ENCODE results near the gene MGMT. TPM values are rescaled to one million over a fixed set of nuclear protein-coding genes. Genes with fewer than 3 reads are reported as not detected.

MGMT gene
- total RNA-seq, 4 donors from 2014 or later, result 18.4 to 30.3 (median 27.9) TPM

DNA sequence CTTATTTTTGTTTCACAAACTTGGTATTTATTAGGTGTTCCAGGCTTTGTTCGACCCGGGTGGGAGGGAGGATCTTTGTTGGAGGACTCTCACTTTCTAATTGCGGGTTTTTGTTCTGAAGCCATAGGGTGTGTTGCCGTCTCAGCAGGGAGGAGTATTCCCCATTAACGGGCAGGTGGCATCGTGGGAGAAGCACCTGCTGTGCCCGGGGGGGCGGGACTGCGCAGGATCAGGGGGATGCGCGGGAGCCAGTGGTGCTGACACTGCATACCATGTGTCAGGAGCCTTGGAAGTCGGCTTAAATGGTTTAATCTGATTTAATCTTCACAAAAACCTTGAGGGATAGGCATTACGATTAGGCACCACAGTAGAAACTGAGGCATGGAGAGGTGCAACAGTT lies 113.0 kb downstream of the MGMT start:
- H3K9me3 ChIP-seq, result peaks cover 0 to 6% (median 0%) of the 10 kb centered on the region in 4 donors
- no peaks in the 10 kb centered on the region for H3K36me3 ChIP-seq
- intact Hi-C loops (cut with DNase I), result no loop called here
- no peaks in the 10 kb centered on the region for H3K4me1 ChIP-seq
- no peak overlapping the region for H3K4me3 ChIP-seq
- TF ChIP-seq POLR2AphosphoS5 (IDR thresholded peaks at IDR 0.05) (no peak), POLR2A (IDR thresholded peaks at IDR 0.05; ENCODE audit: low read depth) (no peak), EP300 (IDR thresholded peaks at IDR 0.05) (no peak), CTCF (IDR thresholded peaks at IDR 0.05) (no peak)
- H3K27ac ChIP-seq (replicated peaks in 1 of 4), result no peak overlapping the region
- DNase-seq (ENCODE audit: extremely low spot score), result no peak
- WGBS, result 89% methylated on average over 13 of the region's 13 CpGs
- H3K27me3 ChIP-seq, result no peaks in the 10 kb centered on the region

DNA sequence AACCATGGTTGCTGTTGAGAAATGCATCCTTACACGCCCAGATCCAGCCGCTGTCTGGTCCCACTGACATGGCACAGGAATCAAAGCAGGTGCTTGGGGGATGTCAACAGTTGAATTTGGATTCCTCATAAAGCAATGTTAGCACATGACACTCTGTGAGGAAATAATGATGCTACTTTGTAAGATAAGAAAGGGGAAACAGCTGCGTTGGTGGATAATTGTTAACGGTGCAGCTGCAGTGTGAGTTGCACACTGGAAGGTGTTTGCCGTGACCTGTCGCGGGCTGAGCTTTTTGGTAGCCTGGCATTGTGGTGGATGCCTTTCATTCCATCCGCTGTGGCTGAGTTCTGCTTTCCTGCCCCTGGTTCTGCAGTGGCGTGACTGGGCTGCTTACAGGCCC lies 113.9 kb downstream of the MGMT start:
- intact Hi-C loops (cut with DNase I), result no loop called here
- no peaks in the 10 kb centered on the region for H3K27me3 ChIP-seq
- H3K4me3 ChIP-seq, result no peak overlapping the region
- H3K4me1 ChIP-seq, result no peaks in the 10 kb centered on the region
- H3K27ac ChIP-seq (replicated peaks in 1 of 4), result no peak overlapping the region
- H3K9me3 ChIP-seq, result peaks cover 0 to 13% (median 4%) of the 10 kb centered on the region in 4 donors
- no peak for DNase-seq (ENCODE audit: extremely low spot score)
- 91% methylated on average over 9 of the region's 9 CpGs for WGBS
- no peaks in the 10 kb centered on the region for H3K36me3 ChIP-seq
- no peak for TF ChIP-seq EP300 (IDR thresholded peaks at IDR 0.05)
- TF ChIP-seq POLR2A (IDR thresholded peaks at IDR 0.05; ENCODE audit: low read depth), result no peak
- no peak for TF ChIP-seq POLR2AphosphoS5 (IDR thresholded peaks at IDR 0.05)
- no peak for TF ChIP-seq CTCF (IDR thresholded peaks at IDR 0.05)

GRCh38 chr10:129581827-129582411 lies 114.9 kb downstream of the MGMT start:
- no peaks in the 10 kb centered on the region for H3K36me3 ChIP-seq
- no peaks in the 10 kb centered on the region for H3K27me3 ChIP-seq
- 83% methylated on average over 19 of the region's 19 CpGs for WGBS
- H3K27ac ChIP-seq (replicated peaks in 1 of 4), result no peak overlapping the region
- no peak for DNase-seq (ENCODE audit: extremely low spot score)
- H3K9me3 ChIP-seq, result peaks cover 5 to 23% (median 13%) of the 10 kb centered on the region in 4 donors
- no peaks in the 10 kb centered on the region for H3K4me1 ChIP-seq
- no peak for TF ChIP-seq POLR2A (IDR thresholded peaks at IDR 0.05; ENCODE audit: low read depth)
- no peak for TF ChIP-seq EP300 (IDR thresholded peaks at IDR 0.05)
- no peak for TF ChIP-seq CTCF (IDR thresholded peaks at IDR 0.05)
- no peak for TF ChIP-seq POLR2AphosphoS5 (IDR thresholded peaks at IDR 0.05)
- intact Hi-C loops (cut with DNase I), result no loop called here
- no peak overlapping the region for H3K4me3 ChIP-seq

DNA sequence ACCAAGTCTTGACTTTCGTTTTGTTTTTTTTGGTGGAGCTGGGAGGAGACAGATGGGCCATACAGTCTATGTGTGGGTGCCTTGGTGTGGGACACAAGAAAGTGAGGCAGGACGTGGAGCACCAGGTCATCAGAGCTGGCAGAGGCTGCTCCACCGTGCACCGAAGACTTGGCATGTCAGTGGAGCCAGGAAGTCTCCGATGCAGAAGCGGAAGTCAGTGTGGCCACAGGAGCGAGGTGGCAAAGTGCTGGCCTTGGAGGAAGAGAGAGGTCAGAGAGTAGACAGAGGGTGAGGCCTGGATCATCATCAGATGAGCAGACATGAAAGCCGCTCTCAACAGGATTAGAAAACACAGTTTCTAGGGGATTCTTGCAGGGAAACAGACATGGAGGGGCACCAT lies 116.8 kb downstream of the MGMT start:
- intact Hi-C loops (cut with DNase I), result no loop called here
- DNase-seq (ENCODE audit: extremely low spot score), result no peak
- H3K4me1 ChIP-seq, result no peaks in the 10 kb centered on the region
- WGBS, result 93% methylated on average over 8 of the region's 8 CpGs
- H3K36me3 ChIP-seq, result no peaks in the 10 kb centered on the region
- H3K4me3 ChIP-seq, result no peak overlapping the region
- no peaks in the 10 kb centered on the region for H3K27me3 ChIP-seq
- H3K27ac ChIP-seq (replicated peaks in 1 of 4), result no peak overlapping the region
- H3K9me3 ChIP-seq, result peaks cover 5 to 39% (median 26%) of the 10 kb centered on the region in 4 donors
- no peak for TF ChIP-seq EP300 (IDR thresholded peaks at IDR 0.05)
- no peak for TF ChIP-seq POLR2A (IDR thresholded peaks at IDR 0.05; ENCODE audit: low read depth)
- no peak for TF ChIP-seq POLR2AphosphoS5 (IDR thresholded peaks at IDR 0.05)
- TF ChIP-seq CTCF (IDR thresholded peaks at IDR 0.05), result no peak
